Cardiac septum (tissue), 1 donor: ENCODE measurements around the gene TGFBR2. TPM values are rescaled to one million over a fixed set of nuclear protein-coding genes. Genes with fewer than 3 reads are reported as not detected.

Experiments
- DNase-seq: peaks from one replicate; pipeline ENCODE4 v3.0.0-alpha.2; 2020; ENCODE audit warnings: low spot score
- intact Hi-C: fragments of 100-400 bp; cut with DNase I; formaldehyde crosslinking; loops from one replicate; pipeline ENCODE4 v1.14.0; 2022
- total RNA-seq: library from RNA; stranded (reverse); fragmentation: NEBNext Ultra II Directional; extraction: Animal tissue kit (Norgen Biotek cat#: 25700); gene quantifications from one replicate; pipeline ENCODE4 v1.2.1, GENCODE V29; 2021
- donor health status: DM: no; HTN: no; CAD: no.

The TGFBR2 gene
- total RNA-seq, 1 donor from 2014 or later = 66.7 TPM

- intact Hi-C loops = no loop called here
- DNase-seq = no peak
Observed at GRCh38 chr3:30721314-30721634, 114.9 kb downstream of the TGFBR2 start.

GRCh38 chr3:30723211-30723610 is 116.8 kb downstream of the TGFBR2 start:
- DNase-seq = no peak
- intact Hi-C loops = no loop called here

- no peak for DNase-seq
- intact Hi-C loops = no loop called here
Observed at GRCh38 chr3:30724863-30725262, 118.5 kb downstream of the TGFBR2 start.

GRCh38 chr3:30728143-30728542 is 121.7 kb downstream of the TGFBR2 start:
- DNase-seq = no peak
- intact Hi-C loops = no loop called here

GRCh38 chr3:30729512-30729911 is 123.1 kb downstream of the TGFBR2 start:
- no peak for DNase-seq
- intact Hi-C loops = no loop called here

- intact Hi-C loops = no loop called here
- DNase-seq = no peak
Observed at GRCh38 chr3:30729936-30730335, 123.5 kb downstream of the TGFBR2 start.

GRCh38 chr3:30730967-30731366 is 124.6 kb downstream of the TGFBR2 start:
- DNase-seq = no peak
- intact Hi-C loops = no loop called here

- no peak for DNase-seq
- intact Hi-C loops = no loop called here
Observed at GRCh38 chr3:30733209-30733608, 126.8 kb downstream of the TGFBR2 start.

- no peak for DNase-seq
- intact Hi-C loops = no loop called here
Observed at GRCh38 chr3:30733696-30734095, 127.3 kb downstream of the TGFBR2 start.

GRCh38 chr3:30737743-30738499 is 131.5 kb downstream of the TGFBR2 start:
- intact Hi-C loops = no loop called here
- DNase-seq = no peak

GRCh38 chr3:30738605-30739004 is 132.2 kb downstream of the TGFBR2 start:
- DNase-seq = no peak
- intact Hi-C loops = no loop called here

- DNase-seq = no peak
- intact Hi-C loops = no loop called here
Observed at GRCh38 chr3:30741889-30742288, 135.5 kb downstream of the TGFBR2 start.

- intact Hi-C loops = no loop called here
- no peak for DNase-seq
Observed at GRCh38 chr3:30742796-30743619, 136.6 kb downstream of the TGFBR2 start.
